ENCODE measurements around the gene FHIT. TPM values are rescaled to one million over a fixed set of nuclear protein-coding genes. Genes with fewer than 3 reads are reported as not detected.

The FHIT gene
- total RNA-seq, 2 experiments from 2014 or later = 86.0 to 90.6 TPM

GRCh38 chr3:60167186-60167585 lies 1084.1 kb downstream of the FHIT start:
- ChIA-PET POLR2A (no interaction called here), CTCF (no interaction called here)
- peaks cover 5% of the 10 kb centered on the region for H3K4me1 Mint-ChIP-seq (ENCODE audit: low read depth)

GRCh38 chr3:60160822-60161748 lies 1090.2 kb downstream of the FHIT start:
- TF ChIP-seq CTCF (IDR thresholded peaks at IDR 0.05) = no peak
- DNase-seq (no peak), ATAC-seq (ENCODE audit: poor library complexity) (no peak)
- H3K27me3 ChIP-seq (ENCODE audit: control insufficient read depth in 1 of 2, insufficient read depth in 2 of 2, low read length in 2 of 2) = no peaks in the 10 kb centered on the region
- H3K9me3 ChIP-seq (ENCODE audit: control insufficient read depth in 1 of 2, insufficient read depth in 1 of 2, low read length in 2 of 2) = no peaks in the 10 kb centered on the region
- H3K4me3 ChIP-seq (ENCODE audit: low read length) = no peak overlapping the region
- H3K9me3 Mint-ChIP-seq = no peaks in the 10 kb centered on the region
- no peak overlapping the region for H3K27ac Mint-ChIP-seq
- no peak overlapping the region for H3K27ac ChIP-seq (ENCODE audit: low read depth in 1 of 2, low read length in 2 of 2)
- H3K4me1 ChIP-seq (ENCODE audit: insufficient read depth, low read length) = no peaks in the 10 kb centered on the region
- intact Hi-C loops (cut with DNase I, micrococcal nuclease) = no loop called here
- no peak overlapping the region for H3K4me3 Mint-ChIP-seq
- peaks cover 4% of the 10 kb centered on the region for H3K4me1 Mint-ChIP-seq (ENCODE audit: low read depth)
- ChIA-PET POLR2A (no interaction called here), CTCF (no interaction called here)
- no peaks in the 10 kb centered on the region for H3K36me3 Mint-ChIP-seq (ENCODE audit: low read depth)
- no peaks in the 10 kb centered on the region for H3K27me3 Mint-ChIP-seq
- H3K36me3 ChIP-seq (ENCODE audit: insufficient read depth, low read length) = no peaks in the 10 kb centered on the region

More at GRCh38 chr3:60167186-60167585, 1084.1 kb downstream of the FHIT start:
- H3K27ac Mint-ChIP-seq = no peak overlapping the region
- ATAC-seq (ENCODE audit: poor library complexity) = no peak
- no peak overlapping the region for H3K4me3 Mint-ChIP-seq
- Histone ChIP-seq H3K36me3 (ENCODE audit: insufficient read depth, low read length) (no peaks in the 10 kb centered on the region), H3K27ac (ENCODE audit: low read depth in 1 of 2, low read length in 2 of 2) (no peak overlapping the region), H3K4me3 (ENCODE audit: low read length) (no peak overlapping the region), H3K27me3 (ENCODE audit: control insufficient read depth in 1 of 2, insufficient read depth in 2 of 2, low read length in 2 of 2) (no peaks in the 10 kb centered on the region), H3K4me1 (ENCODE audit: insufficient read depth, low read length) (no peaks in the 10 kb centered on the region), H3K9me3 (ENCODE audit: control insufficient read depth in 1 of 2, insufficient read depth in 1 of 2, low read length in 2 of 2) (no peaks in the 10 kb centered on the region)
- no peaks in the 10 kb centered on the region for H3K27me3 Mint-ChIP-seq
- intact Hi-C loops (cut with DNase I, micrococcal nuclease) = no loop called here
- H3K9me3 Mint-ChIP-seq = no peaks in the 10 kb centered on the region
- no peaks in the 10 kb centered on the region for H3K36me3 Mint-ChIP-seq (ENCODE audit: low read depth)
- no peak for DNase-seq
- no peak for TF ChIP-seq CTCF (IDR thresholded peaks at IDR 0.05)

- Histone ChIP-seq H3K4me3 (ENCODE audit: low read length) (no peak overlapping the region), H3K27ac (ENCODE audit: low read depth in 1 of 2, low read length in 2 of 2) (no peak overlapping the region), H3K36me3 (ENCODE audit: insufficient read depth, low read length) (no peaks in the 10 kb centered on the region), H3K9me3 (ENCODE audit: control insufficient read depth in 1 of 2, insufficient read depth in 1 of 2, low read length in 2 of 2) (no peaks in the 10 kb centered on the region), H3K27me3 (ENCODE audit: control insufficient read depth in 1 of 2, insufficient read depth in 2 of 2, low read length in 2 of 2) (no peaks in the 10 kb centered on the region), H3K4me1 (ENCODE audit: insufficient read depth, low read length) (no peaks in the 10 kb centered on the region)
- ChIA-PET CTCF (no interaction called here), POLR2A (no interaction called here)
- intact Hi-C loops (cut with DNase I, micrococcal nuclease) = no loop called here
- Mint-ChIP-seq H3K4me3 (no peak overlapping the region), H3K27ac (no peak overlapping the region), H3K27me3 (no peaks in the 10 kb centered on the region), H3K4me1 (ENCODE audit: low read depth) (peaks cover 4% of the 10 kb centered on the region), H3K36me3 (ENCODE audit: low read depth) (no peaks in the 10 kb centered on the region), H3K9me3 (no peaks in the 10 kb centered on the region)
- no peak for TF ChIP-seq CTCF (IDR thresholded peaks at IDR 0.05)
- DNase-seq = no peak
- ATAC-seq (ENCODE audit: poor library complexity) = no peak
These were observed 1091.0 kb downstream of the FHIT start for GRCh38 chr3:60160111-60160821.

Measured in CD4-positive, alpha-beta T cell (primary cell).